Measurements from ENCODE around the gene LYRM4.
A peak's percentile ranks its signal among the peaks of the same experiment; 100 is the strongest.

LYRM4 gene

DNA sequence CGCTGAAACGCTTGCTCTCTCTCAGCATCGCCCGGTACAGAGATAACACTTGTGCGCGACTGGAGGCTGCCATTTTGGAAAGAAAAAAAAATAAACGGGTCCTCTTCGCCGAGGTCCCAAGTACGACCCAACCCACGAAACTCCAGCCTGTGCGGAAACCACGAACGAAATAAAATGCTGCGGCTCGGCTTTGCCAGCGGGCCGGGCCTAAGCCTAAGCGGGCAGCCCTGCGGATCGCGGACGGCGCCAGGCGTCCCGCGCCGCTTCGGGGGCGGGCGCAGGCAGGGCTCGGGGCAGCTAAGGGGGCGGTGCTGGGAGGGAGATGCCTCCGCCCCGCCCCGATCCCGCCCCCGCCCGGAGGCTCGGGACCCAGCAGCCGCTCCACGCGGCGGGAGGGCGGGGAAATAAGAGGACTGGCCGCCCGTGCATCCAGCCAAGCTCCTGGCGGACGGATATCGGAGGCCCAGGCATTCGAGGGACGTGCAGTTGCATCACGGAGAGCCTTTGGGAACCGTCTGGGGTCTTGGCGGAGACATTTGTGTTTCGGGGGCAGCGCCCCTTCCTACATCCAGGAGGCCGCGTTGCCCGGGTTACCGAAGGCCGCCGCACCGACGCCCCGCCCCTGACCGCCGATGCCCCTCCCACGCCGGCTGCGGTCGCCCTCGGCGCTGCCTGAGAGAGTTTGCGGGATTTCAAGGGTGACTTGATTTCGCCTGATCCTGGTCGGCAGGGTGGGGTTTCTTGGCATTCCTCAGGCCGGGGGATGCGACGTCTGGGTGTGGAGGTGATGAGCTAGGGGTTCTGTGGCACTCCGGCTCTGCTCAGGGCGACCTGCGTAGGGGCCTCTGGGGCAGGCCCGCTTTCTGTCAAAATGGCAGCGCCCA is at the start of gene LYRM4, which contains the start of gene FARS2:
TSS of gene LYRM4 (minus strand) at position 290 of the 884 bp plus-strand sequence. CDS start at position 73, 217 bp downstream.
TSS of gene FARS2 (plus strand) at position 853 of the 884 bp plus-strand sequence.
- peak; percentile 87 to 93 for DNase-seq

GRCh38 chr6:5308066-5308465 is 47.3 kb upstream of the LYRM4 start:
- DNase-seq, result no peak

DNA sequence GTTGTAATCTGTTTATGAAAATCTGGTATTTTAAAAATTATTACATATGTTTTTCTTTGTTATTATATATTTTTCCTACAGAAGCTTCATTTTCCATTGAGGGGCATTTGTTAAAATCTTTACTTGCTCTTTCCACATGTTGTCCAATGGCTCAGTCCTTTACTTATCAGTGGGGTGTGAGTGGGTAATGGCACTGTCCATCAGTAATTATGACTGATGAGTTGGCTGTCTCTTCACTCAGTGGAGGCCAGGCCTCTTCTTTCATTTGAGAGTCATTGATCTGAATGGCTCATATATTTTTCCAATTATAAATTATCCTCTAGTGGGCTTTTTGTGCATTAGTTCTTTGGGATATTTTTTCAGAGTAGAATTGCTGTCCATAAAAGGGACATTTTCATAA is 46.3 kb upstream of the LYRM4 start:
- no peak for DNase-seq

GRCh38 chr6:5305968-5306626 is 45.3 kb upstream of the LYRM4 start:
- no peak for DNase-seq

- no peak for DNase-seq
Measured at GRCh38 chr6:5303682-5304081, 42.9 kb upstream of the LYRM4 start.

DNA sequence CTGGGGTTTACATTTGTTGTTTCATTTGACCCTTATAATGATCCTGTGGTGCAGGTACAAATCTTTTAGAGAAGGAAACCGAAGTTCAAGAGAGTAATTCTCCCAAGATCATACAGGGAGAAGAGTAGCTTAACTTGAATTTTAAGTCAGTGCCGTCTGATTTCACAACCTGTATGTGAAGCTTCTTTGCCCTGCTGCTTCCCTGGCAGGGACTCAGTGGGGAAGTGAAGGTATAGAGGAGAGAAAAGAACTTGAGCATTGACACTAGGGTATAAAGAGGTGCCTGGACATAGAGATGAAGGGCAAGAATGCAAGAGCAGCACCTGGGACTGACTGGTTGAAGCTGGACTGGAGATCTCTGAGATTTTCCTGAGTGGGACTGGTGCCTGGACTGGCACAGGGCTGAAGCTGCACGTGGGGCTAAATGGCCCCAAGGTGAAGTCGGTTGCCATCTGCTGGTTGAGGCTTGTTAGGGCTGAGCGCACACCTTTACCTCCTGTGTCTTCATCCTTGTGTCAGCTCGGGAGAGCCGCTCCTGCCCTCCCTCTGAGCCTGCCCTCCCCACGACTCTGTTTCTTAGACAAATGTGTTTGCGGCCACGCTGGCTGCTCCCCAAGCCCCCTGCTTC is 42.4 kb upstream of the LYRM4 start:
- DNase-seq, result peak; percentile 58 to 72

DNA sequence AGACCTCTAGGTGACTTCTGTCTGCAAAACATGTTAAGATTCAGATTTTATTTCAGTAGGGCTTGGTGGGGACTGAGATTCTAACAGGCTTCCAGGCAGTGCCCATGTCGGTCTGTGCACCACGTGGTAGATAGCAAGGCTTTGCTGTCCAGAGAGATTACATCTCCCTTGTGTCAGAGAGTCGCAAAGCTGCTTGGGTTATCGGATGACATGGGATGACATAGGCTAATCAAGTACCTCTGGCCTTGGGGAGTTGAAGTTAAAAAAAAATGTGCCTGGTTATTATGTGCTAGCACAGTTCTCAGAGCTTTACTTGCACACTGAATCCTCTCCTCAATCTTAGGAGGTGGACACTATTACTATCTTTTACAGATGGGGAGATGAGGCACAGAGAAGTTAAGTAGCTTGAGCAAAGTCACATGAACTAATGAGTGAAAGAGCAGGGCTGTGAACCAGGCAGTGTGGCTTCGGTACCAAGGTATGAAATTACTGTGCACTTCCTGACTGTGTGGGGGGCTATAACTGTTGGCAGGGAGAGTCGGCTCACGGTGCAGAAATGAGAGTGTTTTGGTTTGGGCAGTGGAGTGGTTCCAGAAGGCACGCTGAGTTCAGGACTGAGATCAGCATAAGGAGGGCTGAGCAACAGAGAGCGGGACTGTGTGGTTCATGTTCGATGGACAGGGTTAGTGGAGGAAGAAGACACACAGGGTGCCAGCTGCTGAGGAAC is 41.6 kb upstream of the LYRM4 start:
- DNase-seq, result no peak

DNA sequence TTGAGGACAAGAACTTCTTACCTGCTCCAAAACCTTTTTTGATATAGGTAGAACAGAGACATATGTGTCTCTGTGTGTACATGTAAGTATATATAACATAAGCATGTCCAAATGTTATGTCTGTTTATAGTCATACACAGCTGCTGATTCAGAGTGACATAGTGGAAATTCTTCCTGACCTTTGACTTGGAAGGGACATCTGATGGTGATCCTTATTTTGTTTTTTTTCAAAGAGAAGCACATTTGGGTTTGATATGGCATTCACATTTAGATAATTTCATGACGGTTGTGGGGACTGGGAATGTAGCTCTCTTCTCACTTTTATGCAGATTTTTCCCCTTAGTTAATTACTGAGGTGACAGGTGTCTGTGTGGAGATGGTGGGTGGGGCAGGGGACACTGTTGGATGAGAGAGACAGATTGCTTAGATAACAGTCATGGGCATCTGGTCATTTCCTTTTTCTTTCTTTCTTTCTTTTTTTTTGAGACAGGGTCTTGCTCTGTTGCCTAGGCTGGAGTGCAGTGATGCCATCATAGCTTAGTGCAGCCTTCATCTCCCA is 39.5 kb upstream of the LYRM4 start:
- DNase-seq, result no peak

GRCh38 chr6:5295623-5296022 is 34.9 kb upstream of the LYRM4 start:
- no peak for DNase-seq

GRCh38 chr6:5294392-5295211 is 33.9 kb upstream of the LYRM4 start:
- DNase-seq, result no peak

DNA sequence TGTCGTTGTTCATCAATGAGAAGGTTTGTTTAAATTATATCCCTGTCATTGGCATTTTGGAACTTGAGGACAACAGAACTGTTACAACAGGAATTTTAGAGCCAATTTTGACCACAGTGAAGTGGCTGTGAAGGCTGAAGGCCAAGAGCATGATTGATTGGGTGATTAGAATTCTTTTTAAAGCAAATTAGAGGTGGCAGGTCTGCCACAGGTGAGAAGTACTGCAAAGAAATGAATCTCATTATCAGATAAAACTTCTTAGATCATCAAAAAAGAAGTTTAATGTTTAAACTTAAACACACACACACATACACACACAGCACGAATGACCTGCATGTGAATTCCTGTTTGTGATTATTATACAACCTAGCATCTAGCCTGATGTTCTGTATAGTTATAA is 32.9 kb upstream of the LYRM4 start:
- no peak for DNase-seq

DNA sequence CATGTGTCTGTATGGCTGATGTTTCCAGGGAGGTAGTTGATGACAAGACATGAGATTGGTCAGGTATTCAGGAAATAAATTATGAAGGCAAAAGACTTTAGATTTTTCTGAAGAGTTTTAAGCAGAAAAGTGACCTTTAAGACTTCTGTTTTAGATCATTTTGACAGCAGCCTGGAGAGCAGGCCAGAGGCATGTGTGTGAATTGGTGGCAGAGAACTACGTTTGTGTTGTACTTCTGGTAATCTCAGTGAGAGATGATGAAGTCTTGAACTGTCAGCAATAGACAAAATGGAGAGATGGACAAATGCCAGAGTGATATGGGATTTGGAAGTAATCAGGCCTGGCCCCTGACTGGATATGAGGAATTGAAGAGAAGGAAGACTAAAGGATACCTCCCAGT is 31.4 kb upstream of the LYRM4 start:
- no peak for DNase-seq

DNA sequence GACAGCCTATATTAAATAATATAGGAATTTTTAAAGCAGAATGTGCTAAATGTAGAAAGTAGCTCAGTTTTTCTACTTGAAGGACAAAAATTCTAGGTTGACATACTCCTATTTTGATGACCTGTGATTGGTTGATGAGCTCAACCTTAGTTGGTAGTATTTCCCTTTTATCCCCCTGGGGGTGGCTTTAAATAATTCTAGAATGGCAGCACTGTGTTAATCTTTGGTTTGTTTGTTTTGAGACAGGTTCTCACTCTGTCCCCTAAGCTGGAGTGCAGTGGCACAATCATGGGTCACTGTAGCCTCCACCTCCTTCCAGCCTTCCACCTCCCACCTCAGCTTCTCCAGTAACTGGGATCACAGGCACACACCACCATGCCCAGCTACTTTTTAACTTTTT is 29.8 kb upstream of the LYRM4 start:
- DNase-seq, result no peak

GRCh38 chr6:5290097-5290496 is 29.3 kb upstream of the LYRM4 start:
- DNase-seq, result no peak

DNA sequence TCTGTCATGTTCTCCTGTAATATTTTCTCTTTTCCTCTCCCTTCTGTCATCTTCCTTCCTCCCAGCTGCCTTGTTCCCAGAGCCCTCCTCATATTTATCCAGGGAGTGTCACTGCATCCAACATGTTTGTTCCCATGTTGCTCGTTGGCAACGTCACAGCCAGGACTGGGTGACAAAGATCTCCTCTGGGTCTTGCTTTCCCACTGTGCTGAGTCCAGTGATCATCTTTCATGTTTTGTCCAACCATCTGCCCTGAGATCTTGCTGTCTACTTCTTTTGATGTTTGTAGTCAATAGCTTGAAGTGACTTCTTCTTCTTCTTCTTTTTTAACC is 27.2 kb upstream of the LYRM4 start:
- no peak for DNase-seq

GRCh38 chr6:5287205-5287965 is 26.6 kb upstream of the LYRM4 start:
- DNase-seq, result no peak

- DNase-seq, result no peak
Measured at GRCh38 chr6:5286780-5287179, 26.0 kb upstream of the LYRM4 start.

DNA sequence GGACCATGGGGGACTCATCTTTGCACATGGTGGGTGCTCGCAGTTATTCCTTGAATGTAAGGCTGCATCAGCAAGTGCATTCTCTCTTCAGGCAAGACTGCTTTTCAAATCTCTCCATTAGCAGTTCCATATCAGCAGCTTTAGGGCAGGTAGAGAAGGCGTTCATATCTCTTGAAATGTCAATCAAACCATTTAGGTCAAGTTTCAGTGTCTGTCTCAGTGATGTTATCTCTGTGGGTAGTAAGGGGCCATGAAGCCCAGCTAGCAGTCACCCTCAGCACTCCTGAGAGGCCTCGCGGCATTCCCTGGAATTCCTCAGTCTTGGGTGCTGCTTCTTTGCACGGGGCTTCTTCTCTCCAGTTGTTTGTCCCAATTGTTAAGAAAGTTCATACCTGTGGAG is 24.8 kb upstream of the LYRM4 start:
- no peak for DNase-seq

DNA sequence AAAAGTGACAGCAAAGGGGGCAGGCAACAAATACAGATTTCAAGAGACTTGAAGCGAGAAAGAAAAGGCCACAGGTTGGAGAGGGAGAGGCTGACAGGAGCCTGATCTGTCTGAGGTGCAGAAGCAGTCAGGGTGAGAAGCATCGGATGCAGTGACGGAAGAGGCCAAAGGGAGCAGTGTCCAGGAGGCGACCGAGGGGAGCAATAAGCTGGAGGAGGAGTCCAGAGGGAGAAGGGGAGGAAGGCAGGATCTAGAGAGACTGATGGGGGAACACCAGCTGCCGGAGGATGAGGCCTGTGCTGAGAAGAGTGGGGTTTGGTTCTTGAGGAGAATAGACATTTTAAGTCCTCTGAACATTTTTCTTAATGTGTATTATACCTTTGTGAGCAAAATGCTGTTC is 24.3 kb upstream of the LYRM4 start:
- DNase-seq, result no peak

- DNase-seq, result no peak
Measured at GRCh38 chr6:5282191-5282623, 21.5 kb upstream of the LYRM4 start.

DNA sequence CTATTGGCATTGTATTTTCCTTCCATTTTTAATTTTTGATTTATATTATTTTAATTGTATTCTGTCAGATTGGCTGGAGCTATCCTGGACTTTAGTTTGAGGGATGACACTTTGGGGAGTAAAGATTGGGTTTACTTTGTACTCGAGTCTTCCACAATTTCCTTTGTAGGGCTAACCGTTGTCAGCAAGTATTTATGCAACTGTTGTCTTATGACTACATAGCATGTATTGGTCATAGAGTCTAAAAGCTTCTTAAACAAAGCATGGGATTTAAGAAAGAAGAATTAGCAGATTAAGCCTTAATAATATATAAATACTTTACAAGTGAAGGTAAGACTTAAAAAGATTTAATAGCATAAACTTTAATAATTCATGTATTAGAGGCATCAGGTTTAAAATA is 20.2 kb upstream of the LYRM4 start:
- DNase-seq, result no peak
